ENCODE measurements around the gene BRF1.

Gene BRF1

GRCh38 chr14:105271224-105271890, 29.4 kb downstream of the BRF1 start:
- H3K4me2 ChIP-seq = peak overlapping the region; percentile 74
- TF ChIP-seq Cebpa-rat (IDR thresholded peaks at IDR 0.05) = no peak

GRCh38 chr14:105269405-105269804, 31.4 kb downstream of the BRF1 start:
- Histone ChIP-seq H3K4me1 (peaks cover 70% of the 10 kb centered on the region), H3K36me3 (peaks cover 42% of the 10 kb centered on the region), H3K27ac (peak overlapping the region; percentile 65), H4K20me1 (peaks cover 66% of the 10 kb centered on the region), H3K9ac (peak overlapping the region; percentile 58; the same call in 1 of the 2 replicates), H3K4me2 (peak overlapping the region; percentile 74), H3K9me3 (no peaks in the 10 kb centered on the region), H3K27me3 (no peaks in the 10 kb centered on the region), H3K4me3 (no peak overlapping the region)
- TF ChIP-seq Cebpa-rat (IDR thresholded peaks at IDR 0.05) = no peak

More at GRCh38 chr14:105271224-105271890, 29.4 kb downstream of the BRF1 start:
- no peaks in the 10 kb centered on the region for H3K27me3 ChIP-seq
- H4K20me1 ChIP-seq = peaks cover 80% of the 10 kb centered on the region
- H3K4me1 ChIP-seq = peaks cover 84% of the 10 kb centered on the region
- H3K4me3 ChIP-seq = no peak overlapping the region
- peak overlapping the region; percentile 47; the same call in 1 of the 2 replicates for H3K27ac ChIP-seq
- peaks cover 32% of the 10 kb centered on the region for H3K36me3 ChIP-seq
- H3K9ac ChIP-seq = peak overlapping the region; percentile 0
- H3K9me3 ChIP-seq = no peaks in the 10 kb centered on the region

GRCh38 chr14:105268736-105269354, 32.0 kb downstream of the BRF1 start:
- no peak for TF ChIP-seq Cebpa-rat (IDR thresholded peaks at IDR 0.05)
- Histone ChIP-seq H3K4me2 (peak overlapping the region; percentile 74), H3K36me3 (peaks cover 46% of the 10 kb centered on the region), H3K9ac (peak overlapping the region; percentile 58; the same call in 1 of the 2 replicates), H3K27ac (peak overlapping the region; percentile 65), H3K9me3 (no peaks in the 10 kb centered on the region), H3K4me3 (no peak overlapping the region), H3K4me1 (peaks cover 69% of the 10 kb centered on the region), H4K20me1 (peaks cover 61% of the 10 kb centered on the region), H3K27me3 (no peaks in the 10 kb centered on the region)

GRCh38 chr14:105267820-105268548, 32.8 kb downstream of the BRF1 start:
- Histone ChIP-seq H3K4me1 (peaks cover 69% of the 10 kb centered on the region), H3K27me3 (no peaks in the 10 kb centered on the region), H4K20me1 (peaks cover 55% of the 10 kb centered on the region), H3K9me3 (no peaks in the 10 kb centered on the region), H3K4me2 (peak overlapping the region; percentile 74), H3K36me3 (peaks cover 46% of the 10 kb centered on the region), H3K9ac (no peak overlapping the region), H3K27ac (peak overlapping the region; percentile 65; the same call in 1 of the 2 replicates), H3K4me3 (no peak overlapping the region)
- no peak for TF ChIP-seq Cebpa-rat (IDR thresholded peaks at IDR 0.05)

GRCh38 chr14:105261781-105262180, 39.0 kb downstream of the BRF1 start:
- no peaks in the 10 kb centered on the region for H3K27me3 ChIP-seq
- H3K4me1 ChIP-seq = peaks cover 75% of the 10 kb centered on the region
- peak overlapping the region; percentile 25; the same call in 1 of the 2 replicates for H3K9ac ChIP-seq
- peaks cover 23% of the 10 kb centered on the region for H3K36me3 ChIP-seq
- H4K20me1 ChIP-seq = no peaks in the 10 kb centered on the region; the same call in 1 of the 2 replicates
- no peak overlapping the region for H3K4me3 ChIP-seq
- H3K9me3 ChIP-seq = no peaks in the 10 kb centered on the region
- H3K27ac ChIP-seq = peak overlapping the region; percentile 67
- TF ChIP-seq Cebpa-rat (IDR thresholded peaks at IDR 0.05) = no peak
- H3K4me2 ChIP-seq = peak overlapping the region; percentile 79

- Histone ChIP-seq H3K27ac (peak overlapping the region; percentile 67), H3K9ac (peak overlapping the region; percentile 37), H3K36me3 (peaks cover 20% of the 10 kb centered on the region), H3K4me3 (no peak overlapping the region), H3K4me1 (peaks cover 83% of the 10 kb centered on the region), H3K4me2 (peak overlapping the region; percentile 79), H3K27me3 (no peaks in the 10 kb centered on the region), H4K20me1 (no peaks in the 10 kb centered on the region; the same call in 1 of the 2 replicates), H3K9me3 (no peaks in the 10 kb centered on the region)
- TF ChIP-seq Cebpa-rat (IDR thresholded peaks at IDR 0.05) = no peak
Observed at GRCh38 chr14:105260959-105261358, 39.8 kb downstream of the BRF1 start.

GRCh38 chr14:105258846-105259245, 42.0 kb downstream of the BRF1 start:
- Histone ChIP-seq H4K20me1 (peaks cover under 1% of the 10 kb centered on the region; the same call in 1 of the 2 replicates), H3K4me2 (peak overlapping the region; percentile 79), H3K4me3 (no peak overlapping the region), H3K27me3 (no peaks in the 10 kb centered on the region), H3K36me3 (0 out of 2 replicates have a peak, but pooled peaks cover 4% of the 10 kb centered on the region), H3K9me3 (no peaks in the 10 kb centered on the region), H3K27ac (peak overlapping the region; percentile 67), H3K9ac (peak overlapping the region; percentile 36; the same call in 1 of the 2 replicates), H3K4me1 (peaks cover 100% of the 10 kb centered on the region)
- no peak for TF ChIP-seq Cebpa-rat (IDR thresholded peaks at IDR 0.05)

- Histone ChIP-seq H3K4me1 (peaks cover 100% of the 10 kb centered on the region), H4K20me1 (peaks cover 14% of the 10 kb centered on the region; the same call in 1 of the 2 replicates), H3K4me2 (peak overlapping the region; percentile 100), H3K9me3 (no peaks in the 10 kb centered on the region), H3K36me3 (peaks cover 14% of the 10 kb centered on the region; the same call in 1 of the 2 replicates), H3K27ac (peak overlapping the region; percentile 82), H3K4me3 (peak overlapping the region; percentile 39), H3K9ac (peak overlapping the region; percentile 56), H3K27me3 (no peaks in the 10 kb centered on the region)
- no peak for TF ChIP-seq Cebpa-rat (IDR thresholded peaks at IDR 0.05)
Observed at GRCh38 chr14:105257464-105257863, 43.3 kb downstream of the BRF1 start.

GRCh38 chr14:105256292-105256960, 44.4 kb downstream of the BRF1 start:
- Histone ChIP-seq H3K4me3 (peak overlapping the region; percentile 39), H3K27ac (peak overlapping the region; percentile 82), H4K20me1 (peaks cover 25% of the 10 kb centered on the region), H3K4me2 (peak overlapping the region; percentile 100), H3K36me3 (peaks cover 19% of the 10 kb centered on the region), H3K9me3 (no peaks in the 10 kb centered on the region), H3K27me3 (no peaks in the 10 kb centered on the region), H3K9ac (peak overlapping the region; percentile 56), H3K4me1 (peaks cover 100% of the 10 kb centered on the region)
- no peak for TF ChIP-seq Cebpa-rat (IDR thresholded peaks at IDR 0.05)

All from BLaER1 (cell line).